GM12864 (cell line): ENCODE data around the gene PLA2G6.
"Not testable (repeated sequence)": the region's sequence is repeated elsewhere in the genome, so short reads cannot be mapped to it uniquely, and the experiment has no call there.

Experiments
- DNase-seq: peaks from one replicate; pipeline ENCODE4 v3.0.0-alpha.2; 2011; ENCODE audit warnings: low read depth
- H3K4me3 ChIP-seq: 2 replicates; pipeline ENCODE4 v1.5.1; 2011; ENCODE audit warnings: mild to moderate bottlenecking, low read depth, low read length, control low read depth
- TF ChIP-seq, protein P1 (sequence below): IDR thresholded peaks from 2 replicates; pipeline ENCODE4 v1.5.1; 2011; ENCODE audit warnings: low read depth, mild to moderate bottlenecking, moderate library complexity, low read length, control low read depth, inconsistent platforms; ENCODE audit errors: missing control alignments

Gene PLA2G6

DNA sequence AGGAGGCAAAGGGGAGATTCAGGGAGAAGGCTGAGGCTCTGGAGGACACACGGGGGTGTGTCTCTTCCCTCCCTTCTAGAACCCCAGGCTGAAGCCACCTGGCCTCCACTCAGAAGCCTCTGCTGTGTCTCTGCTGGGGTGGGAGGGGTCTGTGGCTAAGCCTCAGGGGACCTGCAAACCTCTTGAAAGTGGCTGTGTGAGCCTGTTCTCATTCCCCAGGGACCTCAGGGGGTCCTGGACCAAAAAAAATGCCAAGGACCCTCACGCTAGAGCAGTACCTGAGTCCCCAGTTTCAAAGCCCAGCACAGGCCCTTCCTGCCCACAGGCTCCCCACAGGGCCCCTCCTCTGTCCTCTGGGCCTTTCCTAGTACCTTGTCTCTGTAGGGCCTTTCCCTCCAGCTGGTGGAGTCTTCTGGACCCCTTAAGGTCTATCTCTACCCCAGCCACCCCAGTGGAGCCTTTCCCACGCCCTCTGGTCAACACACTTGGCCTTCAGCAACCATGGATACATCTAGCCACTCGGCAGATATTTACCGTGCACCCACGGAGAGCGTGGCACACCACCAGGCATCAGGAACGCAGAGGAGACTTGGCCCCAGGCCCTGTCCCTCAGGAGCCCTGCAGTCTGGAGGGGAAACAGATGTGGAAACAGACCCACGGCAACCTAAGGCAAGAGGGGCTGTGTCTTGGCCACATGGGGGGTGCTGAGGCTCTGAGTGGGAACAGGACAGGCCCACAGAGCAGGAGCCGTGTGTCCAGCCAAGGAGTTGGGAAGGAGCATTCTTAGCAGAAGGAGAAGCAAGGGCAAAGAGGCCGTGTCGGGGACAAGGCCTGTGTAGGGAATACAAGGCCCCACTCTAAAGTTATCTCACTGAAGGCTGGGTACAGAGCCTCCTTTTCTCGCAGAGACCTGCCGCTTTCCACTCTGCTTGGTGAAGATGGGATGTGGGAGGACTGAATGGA lies 18.5 kb downstream of the PLA2G6 start:
- H3K4me3 ChIP-seq = no peak overlapping the region
- no peak for DNase-seq
- TF ChIP-seq, protein P1, sequence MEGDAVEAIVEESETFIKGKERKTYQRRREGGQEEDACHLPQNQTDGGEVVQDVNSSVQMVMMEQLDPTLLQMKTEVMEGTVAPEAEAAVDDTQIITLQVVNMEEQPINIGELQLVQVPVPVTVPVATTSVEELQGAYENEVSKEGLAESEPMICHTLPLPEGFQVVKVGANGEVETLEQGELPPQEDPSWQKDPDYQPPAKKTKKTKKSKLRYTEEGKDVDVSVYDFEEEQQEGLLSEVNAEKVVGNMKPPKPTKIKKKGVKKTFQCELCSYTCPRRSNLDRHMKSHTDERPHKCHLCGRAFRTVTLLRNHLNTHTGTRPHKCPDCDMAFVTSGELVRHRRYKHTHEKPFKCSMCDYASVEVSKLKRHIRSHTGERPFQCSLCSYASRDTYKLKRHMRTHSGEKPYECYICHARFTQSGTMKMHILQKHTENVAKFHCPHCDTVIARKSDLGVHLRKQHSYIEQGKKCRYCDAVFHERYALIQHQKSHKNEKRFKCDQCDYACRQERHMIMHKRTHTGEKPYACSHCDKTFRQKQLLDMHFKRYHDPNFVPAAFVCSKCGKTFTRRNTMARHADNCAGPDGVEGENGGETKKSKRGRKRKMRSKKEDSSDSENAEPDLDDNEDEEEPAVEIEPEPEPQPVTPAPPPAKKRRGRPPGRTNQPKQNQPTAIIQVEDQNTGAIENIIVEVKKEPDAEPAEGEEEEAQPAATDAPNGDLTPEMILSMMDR = no peak

DNA sequence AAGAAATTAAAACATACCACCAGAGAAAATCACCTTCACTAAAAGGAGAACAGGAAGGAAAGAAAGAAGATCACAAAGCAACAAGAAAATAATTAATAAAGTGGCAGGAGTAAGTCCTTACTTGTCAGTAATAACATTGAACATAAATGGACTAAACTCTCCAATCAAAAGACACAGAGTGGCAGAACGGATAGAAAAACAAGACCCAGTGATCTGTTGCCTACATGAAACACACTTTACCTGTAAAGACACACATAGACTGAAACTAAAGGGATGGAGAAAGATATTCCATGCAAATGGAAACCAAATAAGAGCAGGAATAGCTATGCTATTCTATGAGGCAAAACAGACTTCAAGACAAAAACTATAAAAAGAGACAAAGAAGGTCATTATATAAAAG lies 25.9 kb downstream of the PLA2G6 start:
- TF ChIP-seq, protein P1 = no peak
- DNase-seq = no peak
- no peak overlapping the region for H3K4me3 ChIP-seq

- DNase-seq = not testable (repeated sequence)
Measured at GRCh38 chr22:38154563-38154915, 27.1 kb downstream of the PLA2G6 start.

GRCh38 chr22:38153821-38154562 lies 27.6 kb downstream of the PLA2G6 start:
- H3K4me3 ChIP-seq = no peak overlapping the region
- TF ChIP-seq, protein P1 = no peak
- DNase-seq = no peak

More at GRCh38 chr22:38154563-38154915, 27.1 kb downstream of the PLA2G6 start:
- H3K4me3 ChIP-seq = not testable (repeated sequence)

DNA sequence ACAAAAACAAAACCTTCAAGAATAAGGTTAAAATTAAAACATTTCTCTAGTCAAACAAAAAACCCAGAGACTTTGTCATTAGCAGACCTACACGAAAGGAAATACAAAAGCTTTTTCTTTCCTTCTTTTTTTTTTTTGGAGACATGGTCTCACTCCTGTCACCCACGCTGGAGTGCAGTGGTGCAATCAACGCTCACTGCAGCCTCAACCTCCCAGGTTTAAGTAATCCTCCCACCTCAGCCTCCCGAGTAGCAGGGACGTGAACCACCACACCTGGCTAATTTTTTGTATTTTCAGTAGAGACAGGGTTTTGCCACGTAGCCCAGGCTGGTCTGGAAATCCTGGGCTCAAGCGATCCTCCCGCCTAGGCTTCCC lies 30.5 kb downstream of the PLA2G6 start:
- no peak overlapping the region for H3K4me3 ChIP-seq
- TF ChIP-seq, protein P1 = no peak
- no peak for DNase-seq

- TF ChIP-seq, protein P1 = no peak
- no peak overlapping the region for H3K4me3 ChIP-seq
- no peak for DNase-seq
Measured at GRCh38 chr22:38148245-38148644, 33.4 kb downstream of the PLA2G6 start.

GRCh38 chr22:38146166-38146565 lies 35.5 kb downstream of the PLA2G6 start:
- not testable (repeated sequence) for DNase-seq, H3K4me3 ChIP-seq
